Activated CD8-positive, alpha-beta memory T cell treated with anti-CD3 and anti-CD28 coated beads, Interleukin-2, amount 50 U/mL, for 4 hours (primary cell): ENCODE results near the gene WDR7.

Source experiments
- DNase-seq: peaks from one replicate; pipeline ENCODE4 v3.0.0-alpha.2; 2020

The WDR7 gene

GRCh38 chr18:56815926-56816325 lies 164.8 kb downstream of the WDR7 start:
- no peak for DNase-seq

GRCh38 chr18:56823986-56824565 lies 172.9 kb downstream of the WDR7 start:
- DNase-seq = no peak

GRCh38 chr18:56825321-56825720 lies 174.2 kb downstream of the WDR7 start:
- no peak for DNase-seq

- no peak for DNase-seq
Measured at GRCh38 chr18:56825878-56826277, 174.7 kb downstream of the WDR7 start.

- DNase-seq = no peak
Measured at GRCh38 chr18:56831988-56832387, 180.8 kb downstream of the WDR7 start.

GRCh38 chr18:56835331-56835730 lies 184.2 kb downstream of the WDR7 start:
- no peak for DNase-seq

GRCh38 chr18:56836173-56836572 lies 185.0 kb downstream of the WDR7 start:
- DNase-seq = no peak

- no peak for DNase-seq
Measured at GRCh38 chr18:56841836-56842235, 190.7 kb downstream of the WDR7 start.

GRCh38 chr18:56843241-56843640 lies 192.1 kb downstream of the WDR7 start:
- DNase-seq = no peak

GRCh38 chr18:56844556-56844955 lies 193.4 kb downstream of the WDR7 start:
- no peak for DNase-seq

- DNase-seq = no peak
Measured at GRCh38 chr18:56851774-56852173, 200.6 kb downstream of the WDR7 start.

- DNase-seq = no peak
Measured at GRCh38 chr18:56853961-56854360, 202.8 kb downstream of the WDR7 start.

GRCh38 chr18:56861244-56861643 lies 210.1 kb downstream of the WDR7 start:
- DNase-seq = no peak

- DNase-seq = no peak
Measured at GRCh38 chr18:56869189-56869777, 218.1 kb downstream of the WDR7 start.

- no peak for DNase-seq
Measured at GRCh38 chr18:56870982-56871381, 219.8 kb downstream of the WDR7 start.

- no peak for DNase-seq
Measured at GRCh38 chr18:56872140-56872539, 221.0 kb downstream of the WDR7 start.

- DNase-seq = no peak
Measured at GRCh38 chr18:56873441-56874140, 222.4 kb downstream of the WDR7 start.

- DNase-seq = no peak
Measured at GRCh38 chr18:56878711-56879110, 227.6 kb downstream of the WDR7 start.

- DNase-seq = no peak
Measured at GRCh38 chr18:56884511-56884910, 233.4 kb downstream of the WDR7 start.

- DNase-seq = no peak
Measured at GRCh38 chr18:56888978-56889377, 237.8 kb downstream of the WDR7 start.

GRCh38 chr18:56889621-56890020 lies 238.5 kb downstream of the WDR7 start:
- DNase-seq = no peak

GRCh38 chr18:56890632-56891031 lies 239.5 kb downstream of the WDR7 start:
- no peak for DNase-seq

GRCh38 chr18:56891116-56891515 lies 240.0 kb downstream of the WDR7 start:
- no peak for DNase-seq

- no peak for DNase-seq
Measured at GRCh38 chr18:56891870-56892269, 240.7 kb downstream of the WDR7 start.

- DNase-seq = no peak
Measured at GRCh38 chr18:56897122-56897521, 246.0 kb downstream of the WDR7 start.
